Activated CD4-positive, CD25-positive, alpha-beta regulatory T cell (primary cell): ENCODE measurements around the gene MYRIP.
"Not testable (repeated sequence)": the region's sequence is repeated elsewhere in the genome, so short reads cannot be mapped to it uniquely, and the experiment has no call there.

Source experiments
- DNase-seq, 4 experiments: peaks; one replicate each; lab custom pipeline; 2025; lab: John Stamatoyannopoulos, UW

MYRIP gene

DNA sequence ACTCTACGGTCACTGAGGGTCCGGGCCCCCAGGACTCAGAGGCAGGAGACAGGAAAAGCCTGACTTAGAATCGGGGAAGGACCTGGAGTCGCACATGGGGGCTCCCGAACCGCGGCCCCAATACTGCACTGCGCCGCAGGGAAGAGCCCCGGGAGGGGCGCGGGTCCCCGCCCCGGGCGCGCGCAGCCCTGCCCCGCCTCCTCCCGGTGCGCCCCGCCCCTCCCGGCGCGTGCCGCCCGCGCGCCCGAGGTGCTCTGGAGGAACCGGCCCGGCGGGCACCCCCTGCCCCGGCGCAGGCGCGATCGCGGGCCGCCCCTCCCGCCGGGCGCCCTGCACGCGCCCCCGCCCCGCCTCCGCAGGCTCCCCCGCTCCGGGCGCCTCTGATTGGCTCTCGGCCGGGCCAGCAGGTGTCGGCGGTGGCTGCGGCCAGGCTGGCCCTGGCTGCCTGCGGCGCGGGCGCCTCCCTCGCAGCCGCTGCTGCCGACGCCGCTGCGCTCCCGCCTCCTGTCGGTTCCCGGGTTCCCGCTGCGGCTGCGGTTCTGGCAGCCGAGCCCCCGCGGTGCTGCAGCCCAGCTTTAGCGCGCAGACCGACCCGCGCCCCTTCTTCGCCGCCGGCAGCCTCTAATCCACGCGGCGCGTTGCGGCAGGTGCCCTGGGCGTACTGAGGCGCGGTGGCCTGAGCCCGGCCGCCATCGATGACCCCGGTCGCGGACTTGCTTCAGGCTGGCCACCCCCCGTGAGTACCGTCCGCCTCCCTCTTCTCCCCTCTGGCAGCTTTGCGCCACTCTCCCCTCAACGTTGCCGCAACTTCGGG lies at the start of gene MYRIP:
MYRIP (plus strand) TSS at position 429 of the 814 bp plus-strand sequence. CDS start 91,208 bp downstream, outside the sequence.
- DNase-seq = no peak

GRCh38 chr3:39760325-39760724 lies 49.1 kb upstream of the MYRIP start:
- no peak for DNase-seq

GRCh38 chr3:39762537-39763070 lies 46.8 kb upstream of the MYRIP start:
- DNase-seq = no peak

DNA sequence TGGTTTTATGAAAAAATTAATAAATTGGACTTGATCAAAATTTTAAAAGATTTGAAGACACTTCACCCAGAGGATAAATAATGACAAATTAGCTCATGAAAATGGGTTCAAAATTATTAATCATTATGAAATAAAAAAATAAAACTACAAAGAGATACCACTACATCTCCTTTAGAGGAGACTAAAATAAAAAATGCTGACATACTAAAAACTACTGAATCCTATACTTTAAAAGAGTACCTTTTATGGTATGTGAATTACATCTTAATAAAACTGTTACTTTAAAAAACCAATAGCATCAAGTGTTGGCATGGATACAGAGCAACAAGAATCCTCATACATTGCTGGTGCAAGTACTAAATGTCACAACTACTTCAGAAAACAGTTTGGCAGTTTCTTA lies 46.0 kb upstream of the MYRIP start:
- no peak for DNase-seq

- no peak for DNase-seq
Measured at GRCh38 chr3:39765575-39765974, 43.8 kb upstream of the MYRIP start.

DNA sequence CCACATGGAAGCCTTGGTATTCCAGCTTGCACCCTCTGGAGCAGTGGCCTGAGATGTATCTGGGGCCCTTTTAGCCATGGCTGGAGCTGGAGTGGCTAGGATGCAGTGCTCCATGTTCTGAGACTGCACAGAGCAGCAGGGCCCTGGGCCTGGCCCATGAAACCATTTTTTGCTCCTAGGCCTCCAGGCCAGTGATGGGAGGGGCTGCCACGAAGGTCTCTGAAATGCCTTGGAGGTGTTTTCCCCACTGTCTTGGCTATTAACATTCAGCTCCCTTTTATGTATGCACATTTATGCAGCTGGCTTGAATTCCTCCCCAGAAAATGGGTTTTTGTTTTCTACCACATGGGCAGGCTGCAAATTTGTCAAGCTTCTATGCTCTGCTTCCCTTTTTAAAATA lies 43.0 kb upstream of the MYRIP start:
- no peak for DNase-seq

- DNase-seq = not testable (repeated sequence)
Measured at GRCh38 chr3:39766909-39767308, 42.5 kb upstream of the MYRIP start.

- DNase-seq = not testable (repeated sequence)
Measured at GRCh38 chr3:39778168-39778567, 31.2 kb upstream of the MYRIP start.

GRCh38 chr3:39779511-39780230 lies 29.7 kb upstream of the MYRIP start:
- no peak for DNase-seq

DNA sequence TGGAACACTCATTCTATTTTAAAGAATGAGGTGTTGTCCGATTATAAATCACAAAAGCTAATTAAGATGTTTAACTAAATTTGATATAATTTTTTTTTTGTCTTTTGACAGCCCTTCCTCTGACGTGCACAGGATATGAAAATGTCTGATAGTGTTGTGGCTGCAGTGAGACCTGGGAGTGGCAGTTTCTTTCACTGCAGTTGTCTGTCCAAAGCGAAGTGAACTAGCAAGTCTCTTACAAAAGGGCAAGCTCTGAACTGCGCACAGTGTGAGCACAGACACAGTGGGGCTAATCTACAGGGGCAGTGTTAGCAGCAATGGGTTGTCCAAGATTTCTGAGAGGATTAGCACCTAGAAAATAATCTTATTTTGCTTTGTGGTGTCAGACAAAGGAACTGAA lies 29.1 kb upstream of the MYRIP start:
- no peak for DNase-seq

- DNase-seq = no peak
Measured at GRCh38 chr3:39781025-39781424, 28.4 kb upstream of the MYRIP start.

- DNase-seq = no peak
Measured at GRCh38 chr3:39781632-39782031, 27.8 kb upstream of the MYRIP start.

DNA sequence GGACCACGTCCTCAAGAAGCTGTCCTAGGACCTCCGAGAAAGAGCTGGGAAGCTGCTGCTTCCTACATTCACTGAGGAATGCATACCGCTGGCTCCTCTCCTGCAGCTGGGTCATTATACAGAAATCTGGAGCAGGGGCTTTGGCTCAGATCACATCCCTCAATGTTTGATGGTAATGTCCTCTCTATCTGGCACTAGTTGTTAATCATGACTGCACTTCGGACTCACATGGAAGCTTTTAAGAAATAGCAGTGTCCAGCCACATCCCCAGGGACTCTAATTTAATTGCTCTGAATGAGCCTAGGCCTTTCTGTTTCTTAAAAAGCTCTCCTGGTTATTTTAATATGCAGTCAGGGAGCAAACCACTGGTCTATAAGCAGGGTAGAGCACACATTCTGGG lies 25.7 kb upstream of the MYRIP start:
- DNase-seq = no peak

GRCh38 chr3:39784922-39785321 lies 24.5 kb upstream of the MYRIP start:
- DNase-seq = no peak

DNA sequence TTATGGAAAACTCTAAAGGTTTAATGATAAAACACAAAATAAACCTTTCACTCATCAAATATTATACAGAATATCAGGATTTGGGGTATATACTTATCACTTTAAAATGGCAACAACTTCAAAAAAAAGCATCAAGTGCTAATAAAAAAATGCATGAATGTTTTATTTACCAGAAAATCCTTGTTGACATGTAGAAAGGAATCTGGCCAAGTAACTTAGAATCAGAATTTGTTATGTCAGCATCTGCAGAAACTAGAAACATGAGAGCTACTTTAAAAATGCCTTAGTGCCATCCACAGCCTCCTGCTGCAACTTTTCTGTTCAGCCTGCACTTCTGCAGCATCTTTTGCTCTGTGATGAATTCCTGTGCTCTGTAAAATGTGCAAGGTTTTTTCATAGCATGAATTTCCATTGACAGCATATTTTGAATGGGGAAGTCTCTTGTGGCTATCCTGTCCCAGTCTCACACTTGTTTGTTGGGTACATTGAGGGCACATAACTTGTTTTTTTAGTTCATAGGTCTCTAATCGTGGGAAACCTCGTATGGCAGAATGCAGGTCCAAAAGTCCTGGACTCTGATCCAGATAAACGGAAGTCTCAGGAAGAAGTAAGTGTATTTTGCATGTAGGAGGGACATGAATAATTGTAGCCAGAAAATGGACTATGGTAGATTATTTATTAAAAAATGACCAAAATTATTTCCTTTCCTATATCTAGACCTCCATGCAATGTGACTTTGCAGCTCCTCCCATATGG lies 21.1 kb upstream of the MYRIP start:
- DNase-seq = no peak

GRCh38 chr3:39791603-39792002 lies 17.8 kb upstream of the MYRIP start:
- no peak for DNase-seq

DNA sequence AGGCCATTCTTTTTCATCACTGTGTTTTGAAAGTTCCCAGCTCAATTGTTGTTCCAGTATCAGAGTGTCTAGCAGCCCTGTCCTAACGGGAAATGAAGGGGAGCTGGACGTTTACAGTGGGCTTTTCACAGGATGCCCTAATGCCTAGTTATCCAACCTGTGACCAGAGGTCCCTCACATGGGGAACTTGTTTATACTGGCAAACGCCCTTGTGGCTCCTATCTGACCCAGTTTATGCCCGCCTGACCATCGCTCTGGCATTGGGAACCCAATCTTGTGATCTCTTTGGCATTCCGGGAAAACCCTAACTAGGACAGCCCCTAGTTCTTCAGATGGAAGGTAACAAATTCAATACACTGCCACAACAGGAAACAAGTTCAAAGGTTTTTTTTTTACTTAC lies 14.5 kb upstream of the MYRIP start:
- DNase-seq = no peak

DNA sequence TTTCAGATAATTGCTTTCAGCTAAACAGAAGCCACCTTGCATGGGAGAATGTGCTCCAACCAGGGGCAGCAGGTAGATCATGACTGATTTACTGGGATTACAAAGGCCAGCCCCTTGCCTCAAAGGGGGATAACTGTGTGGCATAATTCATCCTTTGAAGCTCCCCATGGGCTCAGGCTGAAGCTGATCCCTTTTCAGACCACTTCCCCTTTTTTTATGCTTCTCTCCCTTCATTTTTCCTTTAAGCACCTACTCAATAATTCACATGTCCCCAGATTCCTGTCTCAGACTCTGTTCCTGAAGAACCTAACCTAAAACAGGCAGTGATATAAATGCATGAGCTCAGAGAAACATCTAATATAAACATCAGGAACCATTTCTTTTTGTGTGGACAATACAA lies 8.2 kb upstream of the MYRIP start:
- no peak for DNase-seq

DNA sequence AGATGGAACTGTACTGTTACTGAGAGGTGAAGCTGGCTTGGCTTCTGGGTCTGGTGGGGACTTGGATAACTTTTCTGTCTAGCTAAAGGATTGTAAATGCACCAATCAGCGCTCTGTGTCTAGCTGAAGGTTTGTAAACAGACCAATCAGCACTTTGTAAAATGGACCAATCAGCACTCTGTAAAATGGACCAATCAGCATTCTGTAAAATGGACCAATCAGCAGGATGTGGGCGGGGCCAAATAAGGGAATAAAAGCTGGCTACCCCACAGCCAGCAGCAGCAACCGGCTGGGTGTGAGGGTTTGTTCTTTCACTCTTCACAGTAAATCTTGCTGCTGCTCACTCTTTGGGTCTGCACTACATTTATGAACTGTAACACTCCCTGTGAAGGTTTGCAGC lies 6.9 kb upstream of the MYRIP start:
- DNase-seq = not testable (repeated sequence)

DNA sequence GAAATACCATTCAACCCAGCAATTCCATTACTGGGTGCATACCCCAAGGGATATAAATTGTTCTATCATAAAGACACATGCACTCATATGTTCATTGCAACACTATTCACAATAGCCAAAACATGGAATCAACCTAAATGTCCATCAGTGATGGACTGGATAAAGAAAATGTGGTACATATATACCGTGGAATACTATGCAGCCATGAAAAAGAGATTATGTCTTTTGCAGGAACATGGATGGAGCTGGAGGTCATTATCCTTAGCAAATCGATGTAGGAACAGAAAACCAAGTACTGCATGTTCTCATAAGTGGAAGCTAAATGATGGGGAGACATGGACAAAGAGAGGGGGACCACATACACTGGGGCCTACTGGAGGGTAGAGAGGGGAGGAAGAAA lies 5.5 kb upstream of the MYRIP start:
- DNase-seq = no peak

- DNase-seq = no peak
Measured at GRCh38 chr3:39804951-39805350, 4.5 kb upstream of the MYRIP start.

DNA sequence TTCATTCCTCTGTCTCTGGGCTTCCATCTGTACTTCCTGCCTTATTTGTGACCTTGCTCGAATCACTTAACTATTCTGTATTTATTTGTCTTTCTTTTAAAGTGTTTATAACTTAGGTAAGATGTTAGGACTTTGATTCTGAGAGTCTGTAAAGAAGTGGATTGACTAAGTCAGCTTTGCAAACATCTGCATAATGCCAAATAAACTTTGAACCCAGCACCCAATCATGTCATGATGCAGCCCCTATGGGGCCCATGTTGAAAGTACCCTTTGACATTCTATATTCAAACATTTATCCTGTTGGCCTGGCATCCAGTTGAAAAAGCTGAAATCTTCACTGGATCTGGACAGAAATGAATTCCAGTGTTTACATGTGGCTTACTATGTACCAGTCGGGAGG lies 3.8 kb upstream of the MYRIP start:
- DNase-seq = no peak
